IPS-18a (cell line): ENCODE data around the gene ZNF3.

Experiments
- H3K27ac ChIP-seq: one replicate; pipeline ENCODE4 v1.5.1; 2013; ENCODE audit warnings: low read length
- H3K27me3 ChIP-seq: one replicate; pipeline ENCODE4 v1.6.1; 2013; ENCODE audit warnings: mild to moderate bottlenecking, low read length; ENCODE audit not compliant: control insufficient read depth, insufficient read depth
- H3K36me3 ChIP-seq: one replicate; pipeline ENCODE4 v1.6.1; 2013; ENCODE audit warnings: low read depth, low read length; ENCODE audit not compliant: control insufficient read depth
- H3K4me1 ChIP-seq: one replicate; pipeline ENCODE4 v1.6.1; 2013; ENCODE audit warnings: low read depth, low read length; ENCODE audit not compliant: control insufficient read depth
- H3K4me3 ChIP-seq: one replicate; pipeline ENCODE4 v1.5.1; 2013; ENCODE audit warnings: low read length
- H3K9ac ChIP-seq: one replicate; pipeline ENCODE4 v1.6.1; 2013; ENCODE audit warnings: mild to moderate bottlenecking, low read length, moderate library complexity
- H3K9me3 ChIP-seq: one replicate; pipeline ENCODE4 v1.6.1; 2013; ENCODE audit warnings: low read depth, low read length; ENCODE audit not compliant: control insufficient read depth

ZNF3 gene

DNA sequence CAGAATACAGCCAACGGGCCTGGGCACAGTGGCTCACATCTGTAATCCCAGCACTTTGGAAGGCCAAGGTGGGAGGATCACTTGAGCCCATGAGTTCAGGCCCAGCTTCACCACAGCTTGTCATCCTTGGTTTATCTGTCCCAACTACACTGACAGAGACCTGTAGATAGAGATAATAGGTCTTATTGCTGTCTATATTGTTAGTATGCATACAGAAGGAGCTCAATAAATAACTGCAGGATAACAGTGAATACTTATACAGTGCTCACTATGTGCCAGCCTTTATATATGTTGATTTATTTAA lies 39.2 kb upstream of the ZNF3 start:
- H3K27ac ChIP-seq, result peak overlapping the region; percentile 0
- no peak overlapping the region for H3K9ac ChIP-seq
- H3K4me3 ChIP-seq, result peak overlapping the region; percentile 85

DNA sequence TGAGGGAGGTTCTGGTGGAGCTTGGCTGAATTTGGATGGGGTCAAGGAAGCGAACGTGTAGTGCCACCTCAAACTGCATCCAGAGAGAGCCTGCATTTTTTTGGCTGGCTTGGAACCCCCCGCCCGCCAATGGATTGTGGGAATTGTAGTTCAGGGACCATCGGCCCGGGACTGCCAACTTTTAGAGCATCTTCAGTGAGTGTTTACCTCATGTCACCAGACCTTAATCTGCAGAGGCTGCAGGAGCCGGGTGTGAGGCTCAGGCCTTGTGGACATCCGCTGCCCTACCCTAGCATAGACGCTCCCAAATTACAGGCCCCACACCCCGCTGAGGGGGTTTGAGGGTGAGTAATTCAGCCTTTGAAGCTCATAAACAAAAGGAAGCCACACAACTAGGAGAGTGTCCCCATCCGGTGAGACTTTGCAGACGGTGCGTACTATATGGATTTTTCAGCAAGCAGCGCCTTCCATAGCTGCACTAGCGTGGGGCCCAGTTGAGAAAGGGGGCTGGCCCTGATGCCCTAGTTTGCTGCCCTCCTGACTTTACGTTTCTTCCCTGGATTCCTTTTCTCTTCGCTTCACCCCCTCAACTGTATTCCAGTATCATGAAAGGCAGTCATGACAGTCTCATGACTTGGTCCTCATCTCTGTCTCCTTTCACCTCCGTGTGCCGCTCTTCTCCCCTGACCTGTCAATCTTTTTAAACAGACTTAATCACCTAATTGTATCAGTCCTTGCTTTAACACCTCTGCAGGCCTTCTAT lies 38.6 kb upstream of the ZNF3 start:
- Histone ChIP-seq H3K27ac (peak overlapping the region; percentile 0), H3K9me3 (no peaks in the 10 kb centered on the region), H3K9ac (peak overlapping the region; percentile 83), H3K27me3 (no peaks in the 10 kb centered on the region), H3K4me3 (peak overlapping the region; percentile 85), H3K4me1 (peaks cover 6% of the 10 kb centered on the region), H3K36me3 (no peaks in the 10 kb centered on the region)

More for the DNA sequence above, 39.2 kb upstream of the ZNF3 start:
- H3K4me1 ChIP-seq, result peaks cover 6% of the 10 kb centered on the region
- H3K36me3 ChIP-seq, result no peaks in the 10 kb centered on the region
- no peaks in the 10 kb centered on the region for H3K27me3 ChIP-seq
- no peaks in the 10 kb centered on the region for H3K9me3 ChIP-seq

DNA sequence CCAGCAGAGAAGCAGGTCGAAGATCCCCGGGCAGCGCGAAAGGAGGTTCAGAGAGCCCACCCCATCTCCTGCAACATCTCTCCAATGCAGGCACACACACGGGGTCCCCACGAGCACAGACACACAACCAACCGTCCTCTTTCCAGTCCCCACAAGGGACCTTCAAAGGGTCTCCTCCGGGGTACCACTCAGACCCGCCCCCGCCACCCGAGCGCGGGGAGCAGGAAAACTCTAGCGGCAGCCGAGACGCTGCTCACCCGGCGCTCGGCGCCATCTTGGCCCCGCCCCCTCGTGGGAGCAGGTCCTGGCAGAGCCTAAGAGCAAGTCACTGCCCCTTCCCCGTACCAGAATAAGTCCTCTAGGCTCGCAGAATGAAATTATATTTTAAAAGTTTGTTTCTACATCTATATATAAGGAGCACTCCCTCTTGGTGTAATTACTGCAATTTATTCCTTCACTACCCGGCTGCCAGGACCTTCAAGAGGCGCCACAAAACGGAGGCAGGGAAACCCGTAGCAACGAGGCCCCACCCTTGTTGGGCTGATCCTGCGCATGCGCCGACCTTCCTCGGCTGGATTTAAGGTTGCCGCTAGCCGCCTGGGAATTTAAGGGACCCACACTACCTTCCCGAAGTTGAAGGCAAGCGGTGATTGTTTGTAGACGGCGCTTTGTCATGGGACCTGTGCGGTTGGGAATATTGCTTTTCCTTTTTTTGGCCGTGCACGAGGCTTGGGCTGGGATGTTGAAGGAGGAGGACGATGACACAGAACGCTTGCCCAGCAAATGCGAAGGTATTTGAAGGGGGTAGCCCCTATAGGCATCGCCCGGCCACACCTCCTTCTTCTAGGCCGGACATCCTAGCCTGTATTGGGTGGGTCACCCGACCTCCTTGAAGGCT lies 37.8 kb upstream of the ZNF3 start, which contains the start of the genes CNPY4 and TAF6:
TSS of gene CNPY4 (plus strand) at position 563 of the 898 bp plus-strand sequence. CDS start at position 674, 111 bp downstream.
TSS of gene TAF6 (minus strand) at position 287 of the 898 bp plus-strand sequence. CDS start 5,149 bp downstream, outside the sequence.
- Histone ChIP-seq H3K27me3 (no peaks in the 10 kb centered on the region), H3K4me3 (peak within 1 kb of the TSS; percentile 85), H3K4me1 (peaks cover 6% of the 10 kb centered on the region), H3K9ac (peak within 1 kb of the TSS; percentile 83), H3K27ac (peak within 1 kb of the TSS; percentile 83), H3K36me3 (no peaks in the 10 kb centered on the region), H3K9me3 (no peaks in the 10 kb centered on the region)

DNA sequence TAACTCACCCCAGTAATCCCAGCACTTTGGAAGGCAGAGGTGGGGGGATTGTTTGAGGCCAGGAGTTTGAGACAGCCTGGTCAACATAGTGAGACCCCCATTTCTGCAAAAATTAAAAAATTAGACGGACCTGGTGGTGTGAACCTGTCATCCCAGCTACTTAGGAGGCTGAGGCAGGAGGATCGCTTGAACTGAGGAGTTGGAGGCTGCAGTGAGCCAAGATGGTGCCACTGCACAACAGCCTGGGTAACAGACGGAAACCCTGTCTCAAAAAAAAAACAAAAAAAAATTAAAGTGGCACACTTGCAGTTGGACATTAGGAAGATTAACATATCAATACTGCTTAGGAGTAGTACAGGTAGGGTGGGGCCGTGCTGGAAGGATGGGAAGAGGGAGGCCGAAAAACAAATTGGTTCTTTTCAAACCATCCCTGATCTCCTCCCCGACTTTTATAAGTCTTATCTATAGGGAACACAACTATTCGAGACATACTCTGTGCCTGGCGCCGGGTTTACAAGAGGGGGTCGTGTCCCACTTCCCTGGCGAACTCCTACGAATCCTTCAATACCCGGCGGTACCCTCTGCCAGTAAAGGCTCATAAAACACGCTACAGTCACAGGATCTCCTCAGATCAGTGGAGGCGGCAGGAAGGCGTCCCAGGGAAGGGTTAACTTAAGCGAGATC lies 37.0 kb upstream of the ZNF3 start:
- Histone ChIP-seq H3K27ac (peak overlapping the region; percentile 83), H3K9ac (peak overlapping the region; percentile 83), H3K4me3 (peak overlapping the region; percentile 85), H3K4me1 (peaks cover 6% of the 10 kb centered on the region), H3K27me3 (no peaks in the 10 kb centered on the region), H3K36me3 (peaks cover 3% of the 10 kb centered on the region), H3K9me3 (no peaks in the 10 kb centered on the region)

DNA sequence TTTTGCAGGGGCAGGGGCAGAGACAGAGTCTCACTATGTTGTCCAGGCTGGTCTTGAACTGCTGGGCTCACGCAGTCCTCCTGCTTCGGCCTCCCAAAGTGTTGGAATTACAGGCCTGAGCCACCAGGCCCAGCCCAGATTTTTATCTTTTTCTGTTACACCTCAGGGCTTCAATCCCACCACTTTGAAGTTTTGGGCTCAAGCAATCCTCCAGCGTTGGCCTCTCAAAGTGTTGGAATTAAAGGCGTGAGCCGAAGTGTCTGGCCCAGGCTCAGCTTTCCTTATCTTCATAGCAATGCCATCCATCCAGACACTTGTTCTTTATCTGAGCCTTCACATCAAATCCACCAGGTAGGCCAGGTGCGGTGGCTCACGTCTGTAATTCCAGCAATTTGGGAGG lies 33.5 kb upstream of the ZNF3 start:
- H3K27me3 ChIP-seq, result no peaks in the 10 kb centered on the region
- H3K4me1 ChIP-seq, result no peaks in the 10 kb centered on the region
- no peak overlapping the region for H3K27ac ChIP-seq
- no peaks in the 10 kb centered on the region for H3K9me3 ChIP-seq
- peaks cover 19% of the 10 kb centered on the region for H3K36me3 ChIP-seq
- H3K4me3 ChIP-seq, result no peak overlapping the region
- no peak overlapping the region for H3K9ac ChIP-seq

DNA sequence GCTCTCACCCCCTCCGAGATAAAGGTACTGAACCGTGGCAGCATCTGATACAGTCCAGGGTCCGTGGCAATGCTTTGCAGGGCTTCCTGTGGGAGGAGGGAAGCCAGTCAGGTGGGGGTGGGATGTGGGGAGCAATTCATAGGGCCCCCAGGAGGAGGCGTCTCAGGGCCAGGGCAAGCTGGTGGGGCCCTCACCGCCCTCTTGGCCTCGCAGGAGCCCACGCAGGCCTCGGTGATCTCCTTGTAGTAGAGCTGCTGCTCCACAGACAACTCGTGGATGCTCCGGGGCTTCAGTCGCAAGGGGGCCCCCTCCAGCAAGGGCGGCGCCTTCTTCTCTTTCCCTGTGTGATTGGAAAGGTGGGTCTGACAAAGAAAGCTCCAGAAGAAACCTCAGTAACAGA lies 30.4 kb upstream of the ZNF3 start:
- Histone ChIP-seq H3K27ac (no peak overlapping the region), H3K27me3 (no peaks in the 10 kb centered on the region), H3K36me3 (peaks cover 40% of the 10 kb centered on the region), H3K4me3 (no peak overlapping the region), H3K4me1 (no peaks in the 10 kb centered on the region), H3K9ac (no peak overlapping the region), H3K9me3 (no peaks in the 10 kb centered on the region)

DNA sequence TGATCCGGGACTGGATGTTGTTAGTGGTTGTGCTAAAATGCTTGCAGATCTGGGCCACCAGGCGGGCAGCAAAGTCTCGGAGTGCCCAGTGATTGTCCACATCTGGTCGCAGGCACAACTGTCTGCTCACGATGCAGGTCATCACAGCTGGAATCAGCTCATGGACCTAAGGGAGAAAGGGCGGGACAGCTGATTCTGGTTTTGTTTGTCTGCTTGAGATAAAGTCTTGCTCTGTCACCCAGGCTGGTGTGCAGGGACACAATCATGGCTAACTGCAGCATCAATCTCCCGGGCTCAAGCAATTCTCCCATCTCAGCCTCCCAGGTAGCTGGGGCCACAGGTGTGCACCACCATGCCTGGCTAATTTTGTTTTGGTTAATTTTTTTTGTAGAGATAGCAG lies 29.6 kb upstream of the ZNF3 start:
- Histone ChIP-seq H3K4me1 (no peaks in the 10 kb centered on the region), H3K27ac (no peak overlapping the region), H3K9ac (no peak overlapping the region), H3K9me3 (no peaks in the 10 kb centered on the region), H3K27me3 (no peaks in the 10 kb centered on the region), H3K36me3 (peaks cover 44% of the 10 kb centered on the region), H3K4me3 (no peak overlapping the region)

DNA sequence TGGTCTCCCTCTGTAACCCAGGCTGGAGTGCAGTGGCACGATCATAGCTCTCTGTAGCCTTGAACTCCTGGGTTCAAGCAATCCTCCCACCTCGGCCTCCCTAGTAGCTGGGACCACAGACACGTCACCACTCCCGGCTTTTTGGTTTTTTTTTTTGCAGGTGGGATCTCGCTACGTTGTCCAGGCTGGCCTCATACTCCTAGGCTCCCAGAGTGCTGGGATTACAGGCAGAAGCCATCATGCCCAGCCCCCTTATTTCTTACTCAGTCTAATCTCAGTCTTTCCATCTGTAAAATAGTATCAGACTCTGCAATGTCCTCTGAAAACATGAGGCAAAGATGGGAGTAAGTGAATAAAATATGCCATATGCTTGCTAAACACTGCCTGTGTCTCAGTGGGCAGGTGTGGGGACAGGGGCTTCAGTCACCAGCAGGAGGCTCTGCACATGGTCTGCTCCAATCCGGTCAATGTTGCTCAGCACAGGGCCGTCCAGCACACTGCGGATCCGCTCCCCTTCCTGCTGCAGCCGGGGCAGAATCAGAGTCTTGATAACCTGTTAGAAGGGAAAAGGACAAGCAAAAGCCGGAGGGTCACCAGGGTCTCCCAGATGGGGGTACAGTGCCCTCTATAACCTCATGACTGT lies 28.1 kb upstream of the ZNF3 start:
- peaks cover 56% of the 10 kb centered on the region for H3K36me3 ChIP-seq
- H3K27me3 ChIP-seq, result no peaks in the 10 kb centered on the region
- no peaks in the 10 kb centered on the region for H3K4me1 ChIP-seq
- H3K27ac ChIP-seq, result no peak overlapping the region
- no peaks in the 10 kb centered on the region for H3K9me3 ChIP-seq
- no peak overlapping the region for H3K4me3 ChIP-seq
- no peak overlapping the region for H3K9ac ChIP-seq

DNA sequence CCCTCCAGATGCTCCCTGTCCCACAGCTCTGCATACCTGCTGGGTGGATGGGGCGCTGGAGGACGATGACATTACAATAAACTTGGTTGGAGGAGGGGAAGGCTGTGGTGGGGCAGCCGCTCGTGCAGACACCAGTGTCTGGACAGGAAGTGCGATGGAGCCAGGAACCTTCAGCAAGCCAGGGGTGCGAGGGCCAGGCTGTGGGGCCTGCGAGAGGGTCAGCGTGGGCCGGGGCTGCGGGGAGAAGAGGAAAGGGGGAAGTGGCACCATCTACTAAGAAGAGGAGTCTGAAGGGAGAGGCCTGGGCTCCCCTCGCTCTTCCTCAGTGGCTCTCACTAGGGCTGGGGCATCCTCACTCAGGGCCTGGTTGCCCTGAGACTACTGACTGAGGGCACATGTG lies 26.4 kb upstream of the ZNF3 start:
- no peak overlapping the region for H3K27ac ChIP-seq
- no peaks in the 10 kb centered on the region for H3K4me1 ChIP-seq
- H3K4me3 ChIP-seq, result no peak overlapping the region
- peaks cover 53% of the 10 kb centered on the region for H3K36me3 ChIP-seq
- H3K27me3 ChIP-seq, result no peaks in the 10 kb centered on the region
- H3K9me3 ChIP-seq, result no peaks in the 10 kb centered on the region
- no peak overlapping the region for H3K9ac ChIP-seq

DNA sequence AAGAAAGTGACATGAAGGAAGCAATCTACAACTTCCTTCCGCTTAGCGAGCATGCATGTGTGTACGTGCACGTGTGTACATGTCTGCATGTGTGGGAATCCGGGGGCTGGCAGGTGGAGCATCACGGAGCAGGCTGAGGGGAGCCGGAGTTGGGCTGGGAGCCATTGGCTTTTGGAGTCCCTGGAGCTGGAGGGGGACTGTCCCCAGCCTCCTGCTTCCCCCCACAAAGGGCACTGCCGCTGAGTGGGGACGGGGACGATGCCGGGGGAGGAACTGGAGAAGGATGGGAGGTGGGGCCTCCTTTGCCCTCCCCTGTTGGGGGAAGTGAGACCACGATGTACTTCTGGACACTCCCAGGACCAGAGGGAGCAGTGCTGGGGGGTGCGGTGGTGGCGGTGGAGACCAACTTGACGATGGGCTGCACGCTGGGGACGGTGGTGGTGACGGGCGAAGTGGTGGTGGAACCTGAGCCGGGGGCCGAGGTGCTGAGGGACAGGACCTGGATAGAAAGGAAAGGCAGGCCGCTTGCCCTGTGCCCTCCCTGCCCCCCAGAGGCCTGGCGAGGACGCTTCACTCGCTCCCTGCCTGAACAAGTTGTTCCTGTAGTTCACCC lies 25.7 kb upstream of the ZNF3 start:
- Histone ChIP-seq H3K9ac (no peak overlapping the region), H3K9me3 (no peaks in the 10 kb centered on the region), H3K4me1 (peaks cover 5% of the 10 kb centered on the region), H3K27me3 (no peaks in the 10 kb centered on the region), H3K36me3 (peaks cover 53% of the 10 kb centered on the region), H3K27ac (no peak overlapping the region), H3K4me3 (no peak overlapping the region)
